Endothelial cell of umbilical vein (primary cell): ENCODE results near the gene MFGE8.

ENCODE experiments used
- EZH2 ChIP-seq: IDR thresholded peaks from 2 replicates; pipeline ENCODE4 v1.6.1; 2012; ENCODE audit warnings: borderline replicate concordance, low read depth, mild to moderate bottlenecking, moderate library complexity, low read length, inconsistent platforms; ENCODE audit not compliant: severe bottlenecking
- FOS ChIP-seq: IDR thresholded peaks from 2 replicates; pipeline ENCODE4 v1.6.1; 2011; ENCODE audit warnings: mild to moderate bottlenecking, low read length, moderate library complexity, borderline replicate concordance; ENCODE audit not compliant: insufficient read depth
- JUN ChIP-seq: IDR thresholded peaks from 2 replicates; pipeline ENCODE4 v1.6.1; 2011; ENCODE audit warnings: borderline replicate concordance, low read depth; ENCODE audit not compliant: insufficient read length, insufficient read depth
- MYC ChIP-seq: IDR thresholded peaks from one replicate; pipeline ENCODE4 v1.6.1; 2011; ENCODE audit warnings: mild to moderate bottlenecking, low read depth, low read length
- POLR2A ChIP-seq: IDR thresholded peaks from 2 replicates; pipeline ENCODE4 v1.6.1; 2012; ENCODE audit warnings: low read depth, mild to moderate bottlenecking, control low read depth, low read length
- POLR2AphosphoS5 ChIP-seq: IDR thresholded peaks from 2 replicates; pipeline ENCODE4 v1.6.1; 2012; ENCODE audit warnings: low read depth, mild to moderate bottlenecking, control low read depth, low read length, moderate library complexity; ENCODE audit not compliant: insufficient read depth
- TF ChIP-seq, protein P1 (sequence below), 2 donors: IDR thresholded peaks; 1 replicate in 1 of 2; 2 replicates in 1 of 2; pipeline ENCODE4 v1.5.1; 2011; ENCODE audit warnings: low read length in 2 of 2, mild to moderate bottlenecking in 2 of 2, moderate library complexity in 2 of 2, control low read depth in 1 of 2, inconsistent platforms in 1 of 2, low read depth in 1 of 2; ENCODE audit not compliant: insufficient read depth in 1 of 2; ENCODE audit errors: extremely low read depth in 1 of 2
- TF ChIP-seq, protein P2 (sequence below): IDR thresholded peaks from 2 replicates; pipeline ENCODE4 v1.6.1; 2011; ENCODE audit not compliant: insufficient read depth, insufficient read length

DNA sequence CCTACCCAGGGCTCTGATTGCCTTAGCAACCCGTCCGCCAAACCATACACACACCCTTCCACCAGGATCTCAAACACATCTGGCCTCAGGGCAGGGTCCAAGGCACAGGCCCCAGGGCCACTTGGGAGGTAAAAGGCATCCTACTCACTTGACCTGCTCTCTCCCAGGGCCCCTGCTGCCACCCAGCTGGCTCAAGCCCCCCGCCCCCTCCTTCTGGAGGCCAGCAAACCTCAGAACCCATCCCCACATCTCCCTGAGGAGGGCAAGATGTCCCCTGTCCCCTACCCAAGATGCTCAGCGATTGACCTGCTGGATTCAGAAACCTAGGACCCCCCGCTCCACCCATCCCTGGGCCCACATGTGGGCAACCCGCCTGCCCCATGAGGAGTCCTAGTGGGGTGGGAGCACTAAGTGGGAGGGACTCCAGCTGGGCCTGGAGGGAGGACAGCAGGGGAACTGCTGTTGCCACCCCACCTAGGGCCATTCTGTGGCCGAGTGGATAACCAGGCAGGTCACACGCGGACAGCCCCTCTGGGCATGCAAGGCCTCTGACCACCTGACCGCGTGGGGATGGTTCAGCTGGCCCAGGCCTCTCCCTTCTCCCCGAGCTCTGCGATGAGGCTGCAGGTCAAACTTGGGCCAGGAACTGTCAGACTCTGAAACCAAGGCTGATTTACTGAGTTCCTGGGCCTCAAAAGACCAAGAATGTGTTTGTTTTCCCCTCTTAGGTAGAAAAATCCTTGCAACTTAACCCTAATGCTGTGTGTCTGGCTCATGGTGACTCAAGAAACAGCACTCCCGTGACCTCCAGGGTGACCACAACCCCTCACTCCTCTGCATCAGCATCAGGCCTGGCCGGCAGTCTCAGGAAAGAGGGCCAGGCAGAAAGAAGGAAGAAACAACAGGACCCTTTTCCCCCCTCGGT lies 4.2 kb downstream of the MFGE8 start:
- no peak for TF ChIP-seq POLR2A
- TF ChIP-seq, protein P1, sequence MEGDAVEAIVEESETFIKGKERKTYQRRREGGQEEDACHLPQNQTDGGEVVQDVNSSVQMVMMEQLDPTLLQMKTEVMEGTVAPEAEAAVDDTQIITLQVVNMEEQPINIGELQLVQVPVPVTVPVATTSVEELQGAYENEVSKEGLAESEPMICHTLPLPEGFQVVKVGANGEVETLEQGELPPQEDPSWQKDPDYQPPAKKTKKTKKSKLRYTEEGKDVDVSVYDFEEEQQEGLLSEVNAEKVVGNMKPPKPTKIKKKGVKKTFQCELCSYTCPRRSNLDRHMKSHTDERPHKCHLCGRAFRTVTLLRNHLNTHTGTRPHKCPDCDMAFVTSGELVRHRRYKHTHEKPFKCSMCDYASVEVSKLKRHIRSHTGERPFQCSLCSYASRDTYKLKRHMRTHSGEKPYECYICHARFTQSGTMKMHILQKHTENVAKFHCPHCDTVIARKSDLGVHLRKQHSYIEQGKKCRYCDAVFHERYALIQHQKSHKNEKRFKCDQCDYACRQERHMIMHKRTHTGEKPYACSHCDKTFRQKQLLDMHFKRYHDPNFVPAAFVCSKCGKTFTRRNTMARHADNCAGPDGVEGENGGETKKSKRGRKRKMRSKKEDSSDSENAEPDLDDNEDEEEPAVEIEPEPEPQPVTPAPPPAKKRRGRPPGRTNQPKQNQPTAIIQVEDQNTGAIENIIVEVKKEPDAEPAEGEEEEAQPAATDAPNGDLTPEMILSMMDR (IDR thresholded peaks at IDR 0.05; ENCODE audit: extremely low read depth in 1 of 2, insufficient read depth in 1 of 2, low read depth in 1 of 2, low read length in 2 of 2), result no peak
- TF ChIP-seq MYC, result no peak
- TF ChIP-seq JUN, result no peak
- TF ChIP-seq POLR2AphosphoS5, result no peak
- no peak for TF ChIP-seq EZH2
- TF ChIP-seq, protein P2, sequence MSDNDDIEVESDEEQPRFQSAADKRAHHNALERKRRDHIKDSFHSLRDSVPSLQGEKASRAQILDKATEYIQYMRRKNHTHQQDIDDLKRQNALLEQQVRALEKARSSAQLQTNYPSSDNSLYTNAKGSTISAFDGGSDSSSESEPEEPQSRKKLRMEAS, result no peak
- TF ChIP-seq FOS, result no peak
